ENCODE measurements around the gene CCL25. TPM values are rescaled to one million over a fixed set of nuclear protein-coding genes. Genes with fewer than 3 reads are reported as not detected.

CCL25 gene
- total and polyA plus RNA-seq, 3 donors from 2014 or later: 0.47 to 1.7 TPM; not detected in 1

- intact Hi-C loops (cut with DNase I; ENCODE audit: low total_unique reads): no loop called here
- Histone ChIP-seq H3K9me3 (no peaks in the 10 kb centered on the region), H3K27me3 (no peaks in the 10 kb centered on the region), H3K4me3 (no peak overlapping the region), H3K36me3 (ENCODE audit: low read depth, missing control alignments) (no peaks in the 10 kb centered on the region), H3K4me1 (no peaks in the 10 kb centered on the region), H3K27ac (no peak overlapping the region)
- 77 to 100% methylated on average over 1 of the region's 1 CpG for WGBS, 2 donors
- TF ChIP-seq POLR2A (IDR thresholded peaks at IDR 0.05) (no peak), CTCF (IDR thresholded peaks at IDR 0.05) (no peak)
- no peak for DNase-seq
Observed at GRCh38 chr19:8074501-8074900, 21.9 kb downstream of the CCL25 start.

- WGBS, 2 donors: 88 to 93% methylated on average over 11 to 13 of the region's 13 CpGs
- intact Hi-C loops (cut with DNase I; ENCODE audit: low total_unique reads): no loop called here
- Histone ChIP-seq H3K27ac (no peak overlapping the region), H3K4me3 (no peak overlapping the region), H3K36me3 (ENCODE audit: low read depth, missing control alignments) (no peaks in the 10 kb centered on the region), H3K27me3 (no peaks in the 10 kb centered on the region), H3K9me3 (no peaks in the 10 kb centered on the region), H3K4me1 (no peaks in the 10 kb centered on the region)
- DNase-seq: no peak
- no peak for TF ChIP-seq CTCF (IDR thresholded peaks at IDR 0.05)
- TF ChIP-seq POLR2A (IDR thresholded peaks at IDR 0.05): no peak
Observed at GRCh38 chr19:8075158-8076074, 22.9 kb downstream of the CCL25 start.

- no peak overlapping the region for H3K27ac ChIP-seq
- H3K4me1 ChIP-seq: no peaks in the 10 kb centered on the region
- H3K36me3 ChIP-seq (ENCODE audit: low read depth, missing control alignments): no peaks in the 10 kb centered on the region
- DNase-seq: no peak
- H3K9me3 ChIP-seq: no peaks in the 10 kb centered on the region
- 91 to 95% methylated on average over 5 to 6 of the region's 6 CpGs for WGBS, 2 donors
- H3K4me3 ChIP-seq: no peak overlapping the region
- intact Hi-C loops (cut with DNase I; ENCODE audit: low total_unique reads): no loop called here
- no peak for TF ChIP-seq CTCF (IDR thresholded peaks at IDR 0.05)
- no peak for TF ChIP-seq POLR2A (IDR thresholded peaks at IDR 0.05)
- H3K27me3 ChIP-seq: no peaks in the 10 kb centered on the region
Observed at GRCh38 chr19:8079988-8080387, 27.4 kb downstream of the CCL25 start.

GRCh38 chr19:8080832-8081231, 28.3 kb downstream of the CCL25 start:
- Histone ChIP-seq H3K4me1 (no peaks in the 10 kb centered on the region), H3K4me3 (no peak overlapping the region), H3K9me3 (no peaks in the 10 kb centered on the region), H3K27me3 (no peaks in the 10 kb centered on the region), H3K36me3 (ENCODE audit: low read depth, missing control alignments) (no peaks in the 10 kb centered on the region), H3K27ac (no peak overlapping the region)
- WGBS, 2 donors: 85 to 92% methylated on average over 12 of the region's 12 CpGs
- DNase-seq: no peak
- no peak for TF ChIP-seq POLR2A (IDR thresholded peaks at IDR 0.05)
- TF ChIP-seq CTCF (IDR thresholded peaks at IDR 0.05): no peak
- intact Hi-C loops (cut with DNase I; ENCODE audit: low total_unique reads): no loop called here
